HG03460 (cell line): Measurements from ENCODE around the gene PTTG1IP.

ENCODE experiments used
- ATAC-seq: cut with Tn5 transposase; IDR thresholded peaks from one replicate; pipeline ENCODE4 v1.9.1; 2021; ENCODE audit not compliant: unreplicated experiment

The PTTG1IP gene

DNA sequence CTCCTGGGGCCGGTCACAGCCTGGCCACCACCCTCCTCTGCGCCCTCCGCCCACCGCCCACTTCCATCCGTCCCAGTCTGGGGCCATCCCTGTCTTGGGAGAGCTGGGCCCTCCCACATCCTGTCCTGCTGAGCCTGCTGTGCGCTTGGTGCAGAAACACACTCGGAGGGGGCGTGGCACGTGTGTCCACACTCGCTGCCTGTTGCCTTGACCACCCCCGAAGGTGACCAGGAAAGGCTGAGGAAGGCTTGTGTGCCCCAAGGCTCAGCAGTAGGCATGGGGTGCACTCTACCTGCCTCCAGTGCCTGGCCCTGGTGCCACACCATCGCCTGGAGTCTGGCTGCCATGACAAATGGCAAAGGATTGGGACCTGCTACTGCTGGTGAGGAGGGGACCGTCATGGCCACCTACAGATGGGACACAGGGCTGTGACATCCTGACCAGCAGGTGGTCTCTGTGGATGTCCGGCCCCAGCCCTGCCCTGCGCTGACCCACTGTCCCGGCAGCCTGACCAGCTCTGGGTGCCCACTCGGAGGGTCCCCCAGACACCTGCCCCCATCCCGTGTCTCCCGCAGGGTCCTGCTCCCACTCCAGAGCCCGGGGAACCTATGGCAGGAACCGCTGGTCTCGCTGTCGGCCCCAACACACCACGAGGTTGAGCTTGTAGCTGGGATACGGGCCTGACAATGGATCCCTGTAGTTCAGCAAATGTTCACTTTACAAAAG is 23.2 kb upstream of the PTTG1IP start:
- no peak for ATAC-seq

DNA sequence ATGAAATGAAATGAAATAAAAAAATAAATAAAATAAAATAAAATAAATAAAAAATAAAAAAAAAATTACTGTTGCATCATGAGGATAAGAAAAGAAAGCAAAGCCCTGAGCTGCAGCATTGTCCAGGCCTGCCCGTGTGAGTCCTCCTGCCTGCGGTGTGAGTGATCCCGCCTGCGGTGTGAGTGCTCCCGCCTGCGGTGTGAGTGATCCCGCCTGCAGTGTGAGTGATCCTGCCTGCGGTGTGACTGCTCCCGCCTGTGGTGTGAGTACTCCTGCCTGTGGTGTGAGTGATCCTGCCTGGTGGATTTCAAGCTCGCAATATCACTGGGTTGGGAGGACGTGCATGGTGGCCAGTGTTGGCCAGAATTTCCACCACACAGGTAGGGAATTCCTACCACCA is 22.4 kb upstream of the PTTG1IP start:
- no peak for ATAC-seq

DNA sequence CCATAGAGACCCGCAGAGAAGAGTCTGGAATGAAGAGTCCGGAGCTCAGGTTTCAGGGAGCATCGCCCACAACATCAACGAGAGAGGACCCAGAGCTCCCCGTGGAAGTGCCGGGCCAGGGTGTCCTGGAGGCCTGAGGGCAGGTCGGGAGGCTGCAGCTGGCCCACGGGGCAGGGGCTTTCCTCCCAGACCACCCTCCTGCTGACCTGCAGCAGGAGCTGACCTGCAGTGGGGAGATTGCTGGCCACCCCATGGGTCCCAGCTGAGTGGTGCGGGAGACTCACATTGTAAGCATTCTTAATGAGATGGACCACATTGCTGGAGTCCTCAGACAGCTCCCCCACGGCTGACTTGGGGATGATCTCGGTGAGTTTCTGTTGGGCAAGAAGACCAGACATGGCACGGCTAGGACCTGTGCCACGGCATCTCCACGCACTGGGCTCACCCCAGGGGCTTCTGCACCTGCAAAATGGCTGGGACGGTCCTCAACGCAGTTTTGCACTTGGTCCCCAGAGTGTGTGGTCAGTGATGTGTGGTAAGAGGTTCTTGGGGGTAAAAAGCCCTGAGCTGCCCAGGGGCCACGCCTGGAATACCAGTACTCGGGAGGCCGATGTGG is 21.3 kb upstream of the PTTG1IP start:
- ATAC-seq, result no peak

DNA sequence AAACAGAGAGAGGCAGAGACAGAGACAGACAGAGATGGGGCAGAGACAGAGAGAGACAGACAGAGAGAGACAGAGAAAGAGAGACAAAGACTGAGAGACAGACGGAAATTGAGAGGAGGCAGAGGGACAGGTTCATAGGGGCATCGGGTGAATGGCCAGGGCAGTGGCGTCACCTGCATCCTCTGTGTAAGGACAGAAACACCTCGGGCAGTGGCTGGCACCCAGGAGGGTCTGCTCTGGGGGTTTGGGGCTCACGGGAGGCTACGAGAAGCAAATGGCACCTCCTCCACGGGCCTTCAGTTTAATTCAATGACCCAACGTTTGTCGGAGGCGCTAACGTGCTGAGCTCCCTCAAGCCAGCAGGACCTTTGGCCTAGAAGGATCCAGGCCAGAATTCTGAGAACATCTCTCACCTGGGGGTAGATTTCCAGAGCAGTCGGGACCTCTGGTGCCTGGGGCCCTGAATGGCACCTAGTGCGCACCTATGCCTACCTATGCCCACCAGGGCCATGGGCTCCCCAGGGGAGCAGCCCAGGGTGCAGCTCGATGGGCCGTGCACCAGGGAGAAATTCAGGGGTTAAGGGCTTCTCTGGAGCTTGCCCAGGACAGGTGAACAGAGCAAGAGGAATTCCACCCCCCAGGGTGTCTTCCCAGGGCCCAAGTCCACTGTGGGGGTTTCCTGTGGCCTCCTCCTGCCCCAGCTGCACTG is 20.6 kb upstream of the PTTG1IP start:
- ATAC-seq, result no peak

DNA sequence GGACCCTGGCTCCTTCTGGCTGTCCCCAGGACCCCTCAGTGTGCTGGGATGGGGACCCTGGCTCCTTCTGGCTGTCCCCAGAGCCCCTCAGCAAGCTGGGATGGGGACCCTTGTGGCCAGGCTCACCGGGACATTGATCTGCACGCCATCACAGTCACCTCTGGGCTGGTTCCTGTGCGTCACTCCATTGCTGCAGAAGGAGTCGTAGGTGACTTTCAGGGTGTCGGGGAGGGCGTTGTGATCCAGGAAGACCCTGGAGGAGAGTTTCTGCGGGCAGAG is 19.7 kb upstream of the PTTG1IP start:
- ATAC-seq, result no peak

DNA sequence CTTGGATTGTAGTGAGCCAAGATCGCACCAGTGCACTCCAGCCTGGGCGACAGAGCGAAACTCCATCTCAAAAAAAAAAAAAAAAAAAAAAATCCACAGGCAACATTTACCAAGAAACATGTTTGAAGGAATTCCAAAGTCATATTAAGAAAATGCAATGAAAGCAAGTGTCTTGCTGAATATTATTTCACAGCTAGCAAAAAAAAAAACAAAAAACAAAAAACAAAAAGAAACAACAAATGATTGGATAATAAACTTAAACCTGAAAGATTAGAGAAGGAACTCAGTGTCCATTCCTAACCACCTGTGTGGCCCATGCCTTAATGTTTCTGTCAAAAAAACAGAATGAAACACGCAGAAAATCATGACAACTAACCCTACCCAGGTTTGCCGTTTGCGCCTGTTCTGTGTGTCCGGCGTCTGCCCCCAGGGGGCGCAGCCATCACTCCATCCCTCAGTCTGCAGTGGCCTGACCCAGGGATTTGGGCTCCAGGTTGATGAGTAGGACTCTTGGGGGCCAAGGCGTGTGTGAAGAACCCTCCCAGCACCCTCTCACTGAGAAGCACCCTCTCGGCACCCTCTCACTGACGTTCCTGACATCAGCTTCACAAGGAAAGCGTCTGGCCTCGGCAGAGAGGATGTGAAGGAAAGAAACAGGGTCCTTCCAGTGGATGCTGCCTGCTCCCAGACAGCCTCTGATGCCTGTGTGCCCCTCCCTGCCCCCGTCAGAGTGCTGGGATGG is 19.2 kb upstream of the PTTG1IP start:
- no peak for ATAC-seq

DNA sequence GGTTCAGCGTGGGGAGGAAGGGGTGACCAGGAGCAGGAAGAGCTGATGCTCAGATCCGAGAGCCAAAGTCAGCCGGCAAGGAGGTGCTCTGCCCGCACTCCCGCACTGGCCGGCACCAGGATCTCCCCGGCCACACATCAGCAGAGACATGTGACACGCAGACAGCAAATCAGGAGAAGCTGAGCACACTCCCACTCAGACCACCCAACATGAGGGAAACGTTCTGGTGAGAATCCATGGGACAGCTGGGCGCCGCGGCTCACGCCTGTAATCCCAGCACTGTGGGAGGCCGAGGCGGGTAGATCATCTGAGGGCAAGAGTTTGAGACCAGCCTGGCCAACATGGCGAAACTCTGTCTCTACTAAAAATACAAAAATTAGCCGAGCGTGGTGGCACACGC is 18.6 kb upstream of the PTTG1IP start:
- ATAC-seq, result no peak

DNA sequence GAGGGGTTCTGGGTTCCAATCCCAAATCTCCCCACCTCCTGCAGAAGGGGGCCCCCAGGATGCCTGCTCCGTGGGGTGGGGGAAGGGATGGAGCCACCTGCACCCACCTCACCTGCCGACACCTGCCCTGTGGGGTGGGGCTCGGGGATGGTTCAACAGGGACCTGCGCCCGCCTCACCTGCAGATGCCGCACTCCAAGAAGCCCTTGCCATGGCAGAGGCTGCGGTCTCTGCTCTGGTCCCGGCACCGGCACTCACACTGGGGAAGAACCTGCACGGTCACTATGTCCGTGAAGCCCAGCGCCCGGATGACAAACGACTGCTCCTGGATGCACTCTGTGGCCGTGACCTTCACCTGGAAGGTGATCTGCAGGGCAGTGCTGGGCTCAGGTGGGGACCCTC is 18.1 kb upstream of the PTTG1IP start:
- ATAC-seq, result no peak

DNA sequence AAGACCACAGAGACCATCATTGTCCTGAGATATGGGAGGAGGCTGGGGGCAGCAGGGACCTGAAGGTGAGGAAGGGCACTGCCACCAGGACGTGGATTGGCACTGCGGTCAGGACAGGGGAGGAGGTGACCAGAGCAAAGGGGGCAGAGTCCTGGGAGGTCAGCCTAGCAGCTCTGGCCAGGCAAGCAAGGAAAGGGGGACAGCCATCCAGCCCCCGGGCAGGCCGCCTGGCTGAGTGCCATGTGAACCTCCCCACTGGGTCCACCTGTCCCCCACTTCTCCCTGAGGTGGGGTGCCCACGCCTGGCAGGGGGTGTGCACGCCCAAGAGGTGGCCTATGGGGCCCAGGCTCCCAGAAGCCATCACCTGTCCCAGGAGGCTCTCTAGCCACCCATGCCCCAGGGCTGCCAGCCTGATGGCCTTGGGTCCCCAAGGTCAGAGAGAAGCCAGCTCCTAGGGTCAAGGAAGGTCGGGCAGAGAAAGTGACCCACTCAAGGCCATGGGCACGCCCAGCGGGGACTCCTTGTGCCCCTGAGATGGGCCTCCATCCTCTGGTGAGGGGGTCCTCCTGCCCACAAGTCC is 17.6 kb upstream of the PTTG1IP start:
- no peak for ATAC-seq

DNA sequence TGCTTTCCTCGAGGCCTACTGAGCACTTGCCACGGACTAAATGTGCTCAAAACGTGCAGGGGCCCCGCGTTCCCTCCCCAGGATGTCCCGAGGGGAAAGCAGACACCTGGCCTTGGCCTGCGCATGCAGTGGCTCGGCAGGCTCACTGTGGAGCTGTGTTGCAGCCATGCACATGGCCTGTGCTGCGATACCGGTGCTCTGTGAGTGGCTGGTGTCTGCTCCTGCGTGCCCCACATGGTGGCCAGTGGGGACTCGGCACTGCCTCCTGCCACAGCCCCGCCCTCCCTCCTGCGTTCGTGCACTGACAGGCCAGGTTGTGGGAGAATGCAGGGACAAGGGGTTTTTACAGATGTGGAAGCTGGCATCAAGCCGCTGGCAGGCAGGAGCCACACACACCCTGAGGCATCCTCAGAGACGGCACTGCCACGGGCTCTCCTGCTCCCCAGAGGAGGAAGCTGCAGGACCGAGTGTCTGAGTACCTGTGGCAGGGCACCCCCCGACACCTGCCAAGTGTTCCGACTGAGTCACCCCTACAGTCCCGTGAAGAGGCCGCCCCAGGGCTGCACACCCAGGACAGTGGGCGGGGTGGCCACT is 16.9 kb upstream of the PTTG1IP start:
- no peak for ATAC-seq

DNA sequence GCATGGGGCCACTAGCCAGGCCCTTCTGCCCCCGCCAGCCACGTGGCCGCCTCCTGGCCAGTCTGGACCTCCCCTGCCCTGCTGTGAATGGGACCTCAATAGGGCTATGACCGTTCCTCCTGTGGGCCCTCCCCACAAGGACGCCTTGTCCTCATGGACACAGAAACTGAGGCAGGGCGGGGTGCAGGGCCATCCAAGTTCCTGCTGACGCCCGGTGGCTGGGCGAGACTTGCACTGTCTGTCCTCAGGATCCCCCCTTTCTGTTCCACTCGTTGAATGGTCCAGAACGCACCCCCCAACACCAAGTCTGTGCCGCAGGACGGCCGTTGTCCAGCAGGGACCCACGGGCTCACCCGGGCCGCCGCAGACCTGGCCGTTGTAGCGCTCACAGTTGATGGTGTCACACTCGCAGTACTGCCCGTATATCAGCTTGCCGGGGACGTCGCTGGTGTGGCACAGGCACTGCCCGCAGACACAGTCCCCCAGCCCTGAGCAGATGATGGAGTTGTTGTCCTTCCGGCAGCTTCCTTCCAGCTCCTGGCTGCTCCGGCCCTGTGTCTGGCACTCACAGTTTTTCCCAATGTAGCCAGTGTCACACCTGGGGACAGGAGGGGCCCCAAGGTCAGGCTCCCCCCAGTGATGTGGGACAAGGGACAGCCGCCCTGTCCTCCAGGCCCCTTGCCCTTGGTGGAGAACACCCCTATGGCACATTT is 16.3 kb upstream of the PTTG1IP start:
- no peak for ATAC-seq

DNA sequence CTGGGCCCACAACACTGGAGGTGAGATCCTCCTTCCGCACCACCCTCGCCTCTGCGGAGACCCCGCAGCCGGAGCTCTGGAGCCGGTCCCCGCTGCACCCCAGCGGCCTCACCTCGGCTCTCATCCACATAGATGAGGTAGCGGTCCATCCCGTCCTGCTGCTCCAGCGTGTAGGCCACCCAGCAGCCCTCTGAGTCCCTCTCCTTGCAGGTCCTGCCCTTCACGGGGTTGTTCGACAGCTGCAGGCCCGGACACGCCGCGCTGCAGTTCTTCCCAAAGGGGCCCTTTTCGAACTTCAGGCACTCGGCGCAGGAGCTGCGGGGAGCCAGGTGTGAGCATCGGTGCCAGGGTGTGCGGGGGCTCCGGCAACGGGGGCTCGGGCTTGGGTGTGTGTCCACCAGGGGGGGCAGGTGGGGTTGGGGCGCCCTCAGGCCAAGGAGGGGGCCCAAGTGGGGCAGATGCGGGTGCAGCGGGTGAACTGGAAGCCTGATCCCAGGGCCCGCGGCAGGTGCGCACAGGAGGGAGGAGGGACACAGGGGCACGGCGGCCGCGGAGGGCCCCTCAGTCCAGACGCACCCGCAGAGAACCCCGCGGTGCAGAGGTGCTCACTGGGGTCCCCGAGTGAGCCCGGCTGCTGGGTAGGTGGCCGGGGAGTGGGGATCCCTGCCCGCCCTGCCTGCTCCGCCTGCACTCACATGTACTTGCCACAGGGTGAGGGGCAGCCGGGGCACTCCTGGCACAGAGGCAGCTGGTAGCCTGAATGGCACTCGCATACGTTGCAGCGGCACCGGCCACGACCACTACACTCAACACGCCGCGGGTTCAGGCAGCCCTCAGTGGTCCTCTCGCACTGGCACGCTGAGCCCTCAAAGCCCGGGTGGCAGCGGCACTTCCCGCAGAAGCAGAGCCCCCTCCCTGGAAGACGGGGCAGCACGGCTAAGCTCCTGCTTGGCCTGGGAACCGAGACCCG is 15.4 kb upstream of the PTTG1IP start:
- no peak for ATAC-seq

DNA sequence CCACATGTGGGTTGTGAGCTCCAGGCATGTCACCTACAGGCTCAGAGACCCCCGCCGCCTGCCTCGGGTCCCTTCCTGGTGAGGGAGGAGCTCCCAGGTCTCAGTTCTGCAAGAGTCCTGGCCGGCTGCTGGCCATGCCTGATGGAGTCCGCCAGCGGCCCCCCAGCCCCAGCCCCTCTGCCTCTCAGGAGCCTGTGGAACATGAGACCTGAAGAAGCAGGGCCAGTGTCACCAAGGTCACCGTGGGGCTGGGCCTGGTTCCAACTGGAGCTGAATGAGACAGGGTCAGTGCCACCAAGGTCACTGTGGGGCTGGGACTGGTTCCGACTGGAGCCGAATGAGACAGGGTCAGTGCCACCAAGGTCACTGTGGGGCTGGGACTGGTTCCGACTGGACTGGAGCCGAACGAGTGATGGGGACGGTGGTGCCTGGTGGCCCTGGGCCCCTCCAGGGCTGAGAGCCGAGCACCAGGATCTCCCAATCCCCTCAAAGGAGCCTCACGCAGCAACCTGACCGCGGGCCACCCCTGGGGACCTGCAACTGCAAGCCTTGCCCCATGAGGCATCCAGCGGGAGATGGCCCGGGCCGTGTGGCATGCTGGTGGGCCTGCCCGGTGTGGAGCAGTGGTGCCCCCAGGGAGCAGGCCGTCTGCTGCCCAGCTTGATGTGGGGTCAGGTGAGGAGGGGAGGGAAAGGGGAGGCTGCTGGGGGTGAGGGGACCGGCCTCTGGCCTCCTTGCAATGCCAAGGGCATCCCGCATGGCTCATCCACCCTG is 14.5 kb upstream of the PTTG1IP start:
- no peak for ATAC-seq

DNA sequence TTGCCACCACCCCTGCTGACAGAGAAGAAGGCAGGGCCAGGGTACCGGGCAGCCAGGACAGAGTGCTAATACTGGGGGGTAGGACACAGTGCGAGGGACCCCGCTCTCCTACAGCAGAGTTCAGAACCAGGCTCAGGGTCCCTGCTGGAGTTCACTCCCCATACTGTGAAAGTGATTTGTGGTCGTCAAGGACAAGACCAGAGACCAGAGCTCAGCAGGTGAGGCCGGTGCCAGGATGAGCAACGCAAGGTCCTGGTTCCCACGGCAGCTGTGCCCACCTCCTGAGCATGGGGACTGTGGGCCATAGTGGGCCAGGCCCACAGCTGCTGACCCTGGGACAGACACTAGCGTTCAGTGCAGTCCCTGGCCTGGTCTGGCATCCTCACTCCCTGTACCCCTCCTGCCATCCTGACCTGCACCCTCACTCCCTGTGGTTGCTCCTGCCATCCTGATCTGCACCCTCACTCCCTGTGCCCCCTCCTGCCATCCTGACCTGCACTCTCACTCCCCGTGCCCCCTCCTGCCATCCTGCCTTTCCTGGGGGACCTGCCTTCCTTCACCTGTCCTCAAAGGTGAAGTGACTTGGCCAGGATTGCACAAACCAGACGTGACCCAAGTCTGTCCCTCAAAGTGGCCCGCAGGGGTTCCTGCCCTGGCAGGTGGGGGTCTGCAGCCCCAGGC is 13.8 kb upstream of the PTTG1IP start:
- no peak for ATAC-seq

DNA sequence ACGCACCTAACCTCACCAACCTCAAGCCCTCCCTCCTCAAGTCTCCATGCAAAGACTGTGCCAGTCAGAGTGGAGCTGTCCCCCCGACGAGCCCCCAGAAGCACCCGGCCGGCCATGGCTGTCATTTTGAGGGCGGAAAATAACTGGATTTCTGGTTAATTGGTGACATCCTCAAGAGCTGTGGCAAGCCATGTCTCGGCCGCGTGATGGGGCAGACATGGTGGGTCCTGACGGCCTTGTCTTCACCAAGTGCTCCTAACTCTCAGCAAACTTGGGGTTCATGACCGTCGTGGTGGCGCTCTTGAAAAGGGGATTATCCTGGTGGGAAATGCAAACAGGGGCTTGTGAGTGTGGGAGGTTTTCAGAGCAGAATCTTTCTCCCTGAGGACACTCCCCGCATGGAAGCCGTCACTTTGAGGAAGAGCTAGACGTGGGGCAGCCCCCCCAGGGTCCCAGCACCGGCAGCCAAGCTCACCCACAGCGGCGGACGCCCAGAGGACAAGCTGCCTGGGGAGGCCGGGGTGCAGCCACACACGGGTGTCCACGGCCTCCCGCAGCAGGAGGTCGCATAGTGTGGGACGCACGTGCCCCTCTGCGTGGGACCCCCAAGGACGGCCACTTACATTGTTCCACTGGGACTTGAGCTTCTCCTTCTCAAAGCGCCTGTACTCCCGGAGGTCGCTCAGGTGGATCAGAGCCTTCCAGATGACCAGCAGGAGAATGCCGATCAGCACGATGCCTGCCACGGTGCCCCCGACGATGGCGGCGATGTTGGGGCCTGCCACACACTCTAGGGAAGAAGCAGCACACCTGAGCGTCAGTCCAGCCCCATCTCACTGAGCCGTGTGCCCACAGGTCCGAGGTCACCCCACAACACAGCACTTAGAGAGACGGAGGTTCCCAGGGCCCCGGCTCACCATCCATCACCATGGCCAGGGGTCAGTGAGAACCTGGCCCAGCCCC is 12.9 kb upstream of the PTTG1IP start:
- no peak for ATAC-seq

DNA sequence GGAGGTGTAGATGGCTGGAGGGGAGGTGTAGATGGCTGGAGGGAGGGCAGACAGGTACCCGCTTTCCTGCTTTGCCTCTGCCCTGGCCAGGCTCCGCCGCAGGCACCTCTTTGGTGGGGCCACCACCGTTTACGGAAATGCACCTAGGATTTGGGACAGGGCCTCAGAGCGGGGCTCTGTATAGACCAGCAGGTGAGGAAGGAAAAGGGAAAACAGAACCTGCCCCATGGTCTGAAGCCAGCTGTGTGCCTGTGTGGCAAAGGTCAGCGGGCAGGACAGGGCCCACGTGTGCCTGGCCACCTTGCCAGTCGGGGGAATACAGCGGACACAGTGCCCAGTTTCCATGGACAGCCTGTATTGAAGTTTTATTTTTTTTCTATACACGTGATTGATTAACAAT is 12.1 kb upstream of the PTTG1IP start:
- no peak for ATAC-seq

DNA sequence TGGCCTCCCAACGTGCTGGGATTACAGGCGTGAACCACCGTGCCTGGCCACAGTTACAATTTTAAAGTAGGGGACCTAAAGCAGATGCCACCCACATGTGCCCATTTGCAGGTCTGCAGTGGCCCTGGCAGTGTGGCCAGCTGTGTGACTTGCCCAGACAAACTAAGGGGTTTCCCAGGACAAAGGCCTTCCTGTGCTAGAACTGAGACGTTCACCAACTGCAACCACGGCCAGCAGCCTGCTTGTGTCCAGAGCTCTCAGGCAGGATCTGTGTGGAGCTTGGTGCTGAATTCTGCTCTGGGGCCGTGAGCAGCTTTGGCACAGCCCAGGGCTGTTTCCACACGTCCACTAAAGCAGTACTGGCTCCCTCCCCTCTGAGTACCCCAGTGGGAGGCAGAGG is 10.6 kb upstream of the PTTG1IP start:
- no peak for ATAC-seq
